Measurements from ENCODE around the gene ARHGEF39.

Gene ARHGEF39

GRCh38 chr9:35691334-35691650 lies 26.3 kb upstream of the ARHGEF39 start:
- DNase-seq (ENCODE audit: low read depth): no peak

GRCh38 chr9:35690614-35691333 lies 25.8 kb upstream of the ARHGEF39 start:
- peak; percentile 19 for DNase-seq (ENCODE audit: low read depth)

- DNase-seq (ENCODE audit: low read depth): no peak
Observed at GRCh38 chr9:35690294-35690613, 25.3 kb upstream of the ARHGEF39 start.

GRCh38 chr9:35689542-35690293 lies 24.7 kb upstream of the ARHGEF39 start, which contains the start of gene TPM2:
TSS of gene TPM2 (minus strand) at chr9:35689925. CDS start at chr9:35689817, 108 bp downstream.
- DNase-seq (ENCODE audit: low read depth): no peak

- no peak for DNase-seq (ENCODE audit: low read depth)
Observed at GRCh38 chr9:35688558-35689541, 23.9 kb upstream of the ARHGEF39 start.

- DNase-seq (ENCODE audit: low read depth): no peak
Observed at GRCh38 chr9:35687972-35688557, 23.1 kb upstream of the ARHGEF39 start.

GRCh38 chr9:35687306-35687705 lies 22.3 kb upstream of the ARHGEF39 start:
- no peak for DNase-seq (ENCODE audit: low read depth)

GRCh38 chr9:35686222-35687203 lies 21.5 kb upstream of the ARHGEF39 start:
- no peak for DNase-seq (ENCODE audit: low read depth)

- no peak for DNase-seq (ENCODE audit: low read depth)
Observed at GRCh38 chr9:35685506-35685905, 20.5 kb upstream of the ARHGEF39 start.

- no peak for DNase-seq (ENCODE audit: low read depth)
Observed at GRCh38 chr9:35684921-35685320, 19.9 kb upstream of the ARHGEF39 start.

GRCh38 chr9:35683323-35683722 lies 18.3 kb upstream of the ARHGEF39 start:
- no peak for DNase-seq (ENCODE audit: low read depth)

GRCh38 chr9:35682520-35683315 lies 17.7 kb upstream of the ARHGEF39 start:
- DNase-seq (ENCODE audit: low read depth): no peak

- no peak for DNase-seq (ENCODE audit: low read depth)
Observed at GRCh38 chr9:35682051-35682450, 17.1 kb upstream of the ARHGEF39 start.

GRCh38 chr9:35681341-35682002 lies 16.5 kb upstream of the ARHGEF39 start:
- no peak for DNase-seq (ENCODE audit: low read depth)

GRCh38 chr9:35680331-35681105 lies 15.5 kb upstream of the ARHGEF39 start:
- DNase-seq (ENCODE audit: low read depth): no peak

- no peak for DNase-seq (ENCODE audit: low read depth)
Observed at GRCh38 chr9:35679766-35680330, 14.9 kb upstream of the ARHGEF39 start.

- no peak for DNase-seq (ENCODE audit: low read depth)
Observed at GRCh38 chr9:35679091-35679490, 14.1 kb upstream of the ARHGEF39 start.

- no peak for DNase-seq (ENCODE audit: low read depth)
Observed at GRCh38 chr9:35675732-35676392, 10.9 kb upstream of the ARHGEF39 start.
